UCSD-AML1 (cell line): ENCODE results near the gene CDC5L.
"Not testable (repeated sequence)": the region's sequence is repeated elsewhere in the genome, so short reads cannot be mapped to it uniquely, and the experiment has no call there.

Source experiments
- DNase-seq: peaks from one replicate; lab custom pipeline; 2025; ENCODE audit not compliant: unreplicated experiment; lab: John Stamatoyannopoulos, UW

Gene CDC5L

DNA sequence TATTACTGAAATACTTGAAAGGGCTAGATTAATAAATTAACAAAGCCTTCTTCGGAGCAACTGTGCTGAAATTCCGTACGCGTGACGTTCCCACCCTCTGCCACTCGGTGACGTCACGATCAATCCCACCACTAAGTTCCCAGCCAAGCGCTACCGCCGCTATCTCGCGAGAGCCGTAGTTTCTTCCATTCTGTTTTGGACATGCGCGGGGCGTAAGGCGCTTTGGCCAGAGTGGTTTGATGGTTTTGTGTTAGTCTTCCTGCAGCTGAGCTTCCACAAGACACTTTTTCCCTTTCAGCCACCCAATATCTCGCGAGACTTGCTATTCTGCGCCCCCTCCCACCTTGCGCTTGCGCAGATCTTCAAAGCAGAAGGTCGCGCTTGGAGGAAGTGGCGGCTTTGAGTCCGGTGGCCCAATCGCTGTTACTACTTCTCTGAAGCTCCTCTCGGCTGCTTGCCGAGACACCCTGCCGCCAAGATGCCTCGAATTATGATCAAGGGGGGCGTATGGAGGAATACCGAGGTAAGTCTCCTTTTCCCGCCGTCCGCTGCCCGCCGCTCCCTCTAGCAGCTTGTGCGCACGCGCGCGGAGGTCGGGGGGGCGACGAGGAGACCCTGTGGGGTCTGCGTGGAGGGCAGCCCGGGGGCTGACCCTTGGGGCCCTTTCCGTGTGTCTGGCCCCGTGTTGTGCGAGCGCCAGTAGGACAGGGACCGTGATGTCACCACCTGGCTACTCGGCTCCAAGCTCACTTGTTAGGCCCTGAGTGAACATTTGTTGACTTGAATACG, at the start of gene CDC5L:
Gene CDC5L, plus strand, starts transcription at position 361 of the 789 bp plus-strand sequence. Its CDS starts 118 bp downstream, at position 479.
- DNase-seq: peak; percentile 95

DNA sequence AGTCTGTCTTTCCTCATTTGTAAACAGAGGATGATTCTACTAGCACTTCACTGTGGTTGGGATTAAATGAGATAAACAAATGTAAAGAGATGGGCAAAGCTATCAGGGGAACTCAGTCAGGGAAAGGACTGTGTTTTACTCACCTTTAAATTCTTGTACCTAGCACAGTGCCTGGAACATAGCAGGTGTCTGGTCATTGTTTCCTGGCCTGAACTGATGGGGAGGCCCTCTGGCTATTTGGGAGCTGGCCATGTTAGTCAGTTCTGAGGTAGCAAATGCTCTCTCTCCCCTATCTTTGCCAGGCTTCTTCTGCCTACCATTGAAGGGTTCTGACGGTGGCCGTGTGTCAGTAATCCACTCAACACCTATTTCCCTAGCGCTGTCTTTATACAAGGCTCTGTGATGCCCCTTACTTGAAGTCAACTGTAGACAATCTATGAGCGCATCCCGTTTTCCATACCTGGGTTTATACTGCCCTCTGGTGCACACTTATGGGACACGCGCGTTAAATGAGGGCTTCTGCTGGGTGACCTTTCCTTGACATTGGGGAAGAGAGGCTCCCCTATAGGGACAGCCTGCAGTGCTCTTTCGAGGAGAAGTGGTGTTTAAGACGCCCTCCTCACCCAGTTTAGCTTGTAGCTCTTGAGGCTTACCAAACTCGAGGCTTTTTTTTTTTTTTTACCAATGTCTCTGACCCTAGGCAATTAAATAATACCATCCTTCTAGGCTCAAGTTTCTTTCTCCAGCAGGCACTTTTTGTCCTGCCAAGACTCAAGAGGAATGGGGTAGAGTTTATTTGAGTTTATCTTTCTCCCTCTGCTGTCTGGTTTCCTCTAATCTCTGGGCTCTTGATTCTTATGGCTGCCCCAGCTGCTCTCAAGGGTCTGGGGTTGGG, 49.0 kb upstream of the CDC5L start:
- DNase-seq: peak; percentile 53

DNA sequence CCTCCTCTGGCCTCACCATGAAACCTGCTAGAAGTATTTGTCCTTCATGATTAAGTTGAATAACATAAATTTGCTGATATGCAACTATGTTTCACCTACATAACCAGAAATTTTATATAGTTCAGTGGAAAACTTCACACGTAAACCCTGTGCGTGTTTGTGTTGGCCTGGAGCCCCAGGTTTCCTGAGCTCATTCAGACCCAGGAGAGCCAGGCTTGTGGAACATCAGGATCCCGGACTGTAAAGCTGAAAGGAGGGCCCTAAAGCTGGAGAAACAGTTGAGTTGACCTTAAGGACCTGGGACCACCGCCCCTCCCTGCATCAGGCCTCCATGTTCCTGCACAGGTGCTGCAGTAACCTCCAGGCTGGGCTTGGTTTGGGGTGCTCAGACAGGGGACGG, 48.2 kb upstream of the CDC5L start:
- DNase-seq: no peak

DNA sequence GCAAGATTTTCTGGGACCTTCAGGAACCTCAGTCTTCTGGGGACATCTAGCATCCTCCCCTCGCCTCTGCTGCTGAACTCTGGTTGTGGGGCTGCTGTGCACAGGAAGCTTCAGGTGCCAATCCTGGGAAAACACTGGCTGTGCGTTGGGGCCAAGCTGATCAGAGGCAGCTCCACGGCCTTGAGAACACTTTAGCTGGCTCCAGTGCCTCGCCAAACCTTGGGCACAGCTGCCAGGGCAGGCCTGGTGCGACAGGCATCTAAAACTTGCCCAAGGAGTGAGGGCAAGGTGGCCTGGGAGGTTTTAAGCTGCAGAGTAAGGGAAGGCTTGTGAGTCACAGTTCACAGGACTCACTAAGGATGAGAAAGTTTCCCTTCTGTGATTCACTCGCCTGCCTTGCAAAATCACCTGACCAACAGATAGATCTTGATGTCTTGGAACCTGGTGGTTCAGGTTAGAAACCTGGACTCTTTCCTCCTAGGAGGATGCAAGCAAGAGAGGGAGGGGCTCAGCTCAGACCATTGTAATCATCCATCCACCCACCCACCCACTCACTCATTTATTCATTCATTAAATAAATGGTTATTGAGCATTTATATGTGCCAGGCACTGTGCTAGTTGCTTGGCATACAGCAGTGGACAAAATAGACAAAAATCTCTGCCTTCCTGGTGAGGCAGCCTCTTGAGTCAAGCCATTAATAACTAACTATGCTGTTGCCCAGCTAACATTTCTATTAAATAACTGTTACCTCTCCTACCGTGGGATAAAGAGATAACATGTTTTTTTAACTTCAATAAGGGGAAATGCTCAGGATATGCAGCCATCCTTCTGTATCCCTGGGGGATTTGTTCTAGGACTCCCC, 47.5 kb upstream of the CDC5L start:
- DNase-seq: no peak

DNA sequence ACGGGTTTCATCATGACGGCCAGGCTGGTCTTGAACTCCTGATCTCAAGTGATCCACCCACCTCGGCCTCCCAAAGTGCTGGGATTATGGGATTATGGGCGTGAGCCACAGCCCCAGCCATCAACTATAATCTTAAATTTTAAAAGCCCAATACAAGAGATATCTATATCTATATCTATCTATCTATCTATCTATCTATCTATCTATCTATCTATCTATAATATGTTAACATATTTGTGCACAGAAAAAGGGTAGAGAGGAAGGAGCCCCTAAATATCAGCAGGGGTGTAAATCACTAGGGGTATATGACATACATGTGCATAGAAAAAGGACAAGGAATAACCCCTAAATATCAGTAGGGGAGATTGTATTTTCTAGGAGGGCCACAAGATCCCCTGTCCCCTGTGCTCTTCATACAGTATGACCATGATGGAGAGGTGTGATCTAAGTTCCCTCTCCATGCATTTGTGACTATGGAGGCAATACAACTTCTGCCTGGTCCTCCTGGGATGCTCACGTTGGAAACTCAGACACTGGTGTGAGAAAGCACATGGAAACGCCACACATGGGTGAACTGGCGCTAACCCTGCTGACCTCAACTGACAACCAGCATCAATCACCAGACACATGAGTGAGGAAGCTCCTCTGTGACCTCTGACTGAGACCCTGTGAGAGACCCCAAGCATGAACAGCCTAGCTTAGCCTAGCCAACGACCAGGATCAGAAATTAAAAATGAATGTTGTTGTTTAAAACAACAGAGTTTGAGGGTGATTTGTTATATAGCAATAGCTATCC, 46.2 kb upstream of the CDC5L start:
- DNase-seq: no peak

DNA sequence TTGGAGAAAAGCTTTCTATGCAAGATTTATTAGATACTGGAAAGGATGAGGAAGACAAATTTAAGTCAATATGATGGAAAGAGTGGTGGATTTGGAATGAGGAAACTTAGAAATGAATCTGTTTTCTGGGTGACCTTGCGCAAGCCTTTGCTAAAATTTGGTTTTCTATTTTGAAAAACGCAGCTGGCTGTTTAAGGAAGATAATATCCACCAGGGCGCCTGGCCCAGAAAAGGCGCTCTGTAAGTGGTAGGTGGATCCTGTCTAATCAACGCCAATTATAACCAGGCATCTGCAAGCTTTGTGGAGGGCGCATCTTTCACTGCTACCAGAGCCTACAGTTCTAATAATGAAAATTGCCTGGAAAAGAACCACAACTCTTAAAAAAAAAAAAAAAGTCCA, 45.5 kb upstream of the CDC5L start:
- no peak for DNase-seq

DNA sequence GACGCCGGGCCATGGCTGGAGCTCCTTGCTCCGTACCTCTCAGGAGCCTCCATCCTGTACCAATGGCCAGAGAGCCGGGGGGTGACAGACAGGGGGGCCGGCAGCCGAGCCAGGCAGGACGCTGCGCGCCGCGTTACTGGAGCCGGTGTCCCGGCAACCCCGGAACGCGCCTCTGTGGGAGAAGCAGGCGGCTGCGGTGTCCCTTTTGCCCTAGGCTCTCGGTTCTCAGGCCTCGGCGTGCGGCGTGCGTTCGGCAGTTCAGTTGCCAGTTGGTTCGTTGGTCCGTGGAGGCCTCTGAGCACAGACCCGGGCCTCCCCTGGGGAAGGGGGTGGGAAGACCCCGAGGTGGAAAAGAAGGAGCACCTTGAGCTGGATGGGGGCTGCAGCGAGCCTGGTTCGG, 45.0 kb upstream of the CDC5L start, which contains the start of gene SPATS1:
Gene SPATS1, plus strand, starts transcription at position 162 of the 400 bp plus-strand sequence. CDS start 446 bp downstream, outside the sequence.
- no peak for DNase-seq

DNA sequence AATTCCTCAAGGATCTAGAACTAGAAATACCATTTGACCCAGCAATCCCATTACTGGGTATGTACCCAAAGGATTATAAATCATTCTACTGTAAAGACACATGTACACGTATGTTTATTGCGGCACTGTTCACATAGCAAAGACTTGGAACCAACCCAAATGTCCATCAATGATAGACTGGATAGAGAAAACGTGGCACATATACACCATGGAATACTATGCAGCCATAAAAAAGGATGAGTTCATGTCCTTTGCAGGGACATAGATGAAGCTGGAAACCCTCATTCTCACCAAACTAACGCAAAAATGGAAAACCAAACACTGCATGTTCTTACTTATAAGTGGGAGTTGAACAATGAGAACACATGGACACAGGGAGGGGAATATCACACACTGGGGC, 40.7 kb upstream of the CDC5L start:
- DNase-seq: not testable (repeated sequence)

DNA sequence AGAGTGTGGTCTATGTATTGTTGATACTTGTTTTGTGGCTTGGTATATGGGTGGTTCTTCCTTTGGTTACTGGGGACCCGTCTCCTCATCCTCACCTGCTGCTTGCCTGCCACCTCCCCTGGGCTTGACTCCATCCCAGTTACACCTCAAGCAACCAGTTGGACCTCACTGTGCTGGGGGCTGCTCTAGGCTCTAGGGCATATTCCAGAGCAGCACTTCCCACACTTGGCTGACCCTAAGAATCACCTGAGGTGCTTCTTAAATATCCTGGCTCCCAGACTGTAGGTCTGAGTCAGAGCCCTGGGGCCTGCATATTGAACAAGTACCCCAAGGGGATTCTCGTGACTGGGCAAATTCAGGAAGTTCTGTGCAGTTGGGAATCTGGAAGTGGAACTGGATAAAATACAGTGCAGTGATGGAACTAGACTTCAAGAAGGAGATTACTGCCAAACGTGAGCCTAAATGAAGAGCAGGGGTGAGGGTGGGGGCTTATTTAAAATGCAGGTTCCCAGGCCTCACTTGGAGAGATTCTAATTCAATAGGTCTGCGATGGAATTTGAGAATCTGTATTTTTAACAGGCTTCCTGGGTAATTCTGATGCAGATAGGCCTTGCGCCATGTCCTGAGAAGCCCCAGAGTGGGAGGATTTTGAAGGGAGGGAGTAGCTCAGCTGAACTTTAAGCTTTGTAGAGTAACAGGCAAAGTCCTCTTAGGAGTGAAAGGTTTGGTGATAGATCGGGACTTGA, 37.4 kb upstream of the CDC5L start:
- DNase-seq: no peak

DNA sequence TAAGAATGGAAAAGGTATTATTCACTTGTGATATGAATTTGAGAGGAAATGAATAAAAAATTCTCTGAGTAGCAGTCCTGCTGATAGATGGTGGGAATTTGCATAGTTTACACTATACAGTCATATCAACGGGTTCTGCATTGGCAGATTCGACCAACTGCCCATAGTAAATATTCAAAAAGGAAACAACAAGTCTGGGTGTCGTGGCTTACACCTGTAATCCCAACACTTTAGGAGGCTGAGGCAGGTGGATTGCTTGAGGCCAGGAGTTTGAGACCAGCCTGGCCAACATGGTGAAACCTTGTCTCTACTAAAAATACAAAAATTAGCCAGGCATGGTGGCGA, 36.9 kb upstream of the CDC5L start:
- DNase-seq: not testable (repeated sequence)

DNA sequence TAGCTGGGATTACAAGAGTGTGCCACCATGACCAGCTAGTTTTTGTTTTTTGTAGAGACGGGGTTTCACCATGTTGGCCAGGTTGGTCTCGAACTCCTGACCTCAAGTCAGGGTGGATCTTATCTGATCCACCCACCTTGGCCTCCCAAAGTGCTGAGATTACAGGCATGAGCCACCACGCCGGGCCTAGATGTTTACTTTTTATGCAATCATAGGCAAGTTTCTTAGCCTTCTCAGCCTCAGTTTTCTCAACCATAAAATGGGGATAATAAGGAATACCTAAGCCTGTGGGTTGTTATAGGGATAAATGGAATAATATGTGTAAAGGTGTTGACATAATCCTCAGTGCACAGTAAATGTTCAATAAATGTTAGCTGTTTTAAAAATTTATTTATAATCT, 35.2 kb upstream of the CDC5L start:
- no peak for DNase-seq

DNA sequence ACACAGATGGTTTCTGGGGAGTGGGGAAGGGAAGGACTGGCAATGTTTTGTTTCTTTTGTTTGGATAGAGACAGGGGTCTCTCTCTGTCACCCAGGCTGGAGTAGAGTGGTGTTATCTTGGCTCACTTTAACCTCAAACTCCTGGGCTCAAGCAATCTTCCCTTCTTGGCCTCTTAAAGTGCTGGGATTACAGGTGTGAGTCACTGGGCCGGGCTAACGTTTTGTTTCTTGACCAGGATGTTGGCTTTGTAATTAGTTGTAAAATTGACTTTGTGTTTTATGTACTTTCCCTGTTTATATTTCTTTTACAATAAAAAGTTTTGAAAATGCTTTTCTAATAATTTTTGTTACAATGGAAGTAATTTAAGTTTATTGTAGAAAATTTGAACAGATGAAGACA, 34.2 kb upstream of the CDC5L start:
- no peak for DNase-seq

DNA sequence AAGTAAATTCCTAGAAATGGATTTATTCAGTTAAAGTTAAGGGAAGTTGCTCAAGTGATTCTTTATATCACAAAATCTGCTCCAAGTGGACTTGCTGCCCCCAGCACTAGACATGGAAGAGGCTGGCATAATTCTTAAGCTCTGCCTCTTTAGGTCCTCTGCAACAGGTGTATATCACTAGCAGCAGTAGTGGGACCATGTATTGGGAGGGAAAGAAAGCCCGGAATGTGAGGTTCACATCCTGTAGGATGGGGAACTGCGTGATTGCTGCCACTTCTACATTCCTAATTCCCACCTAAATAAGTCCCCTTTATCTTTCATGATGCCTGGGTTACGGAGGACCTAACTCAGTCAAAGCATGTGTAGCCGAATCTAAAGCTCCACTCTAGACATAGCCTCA, 31.9 kb upstream of the CDC5L start:
- no peak for DNase-seq

DNA sequence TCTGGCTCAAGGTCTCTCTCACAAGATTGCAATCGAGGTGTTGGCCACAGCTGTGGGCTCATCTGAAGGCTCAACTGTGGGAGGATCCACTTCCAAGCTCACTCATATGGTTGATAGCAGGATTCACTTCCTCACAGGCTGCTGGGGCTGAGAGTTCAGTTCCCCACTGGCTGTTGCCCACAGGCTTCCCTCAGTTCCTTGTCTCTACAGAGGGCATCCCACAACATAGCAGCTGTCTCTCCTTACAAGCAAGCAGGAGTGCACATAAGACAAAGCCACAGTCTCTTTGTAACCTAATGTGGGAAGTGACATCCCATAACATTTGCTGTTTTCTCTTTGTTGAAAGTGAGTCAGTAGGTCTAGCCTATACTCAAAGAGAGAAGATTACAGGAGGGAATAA, 31.0 kb upstream of the CDC5L start:
- DNase-seq: no peak

DNA sequence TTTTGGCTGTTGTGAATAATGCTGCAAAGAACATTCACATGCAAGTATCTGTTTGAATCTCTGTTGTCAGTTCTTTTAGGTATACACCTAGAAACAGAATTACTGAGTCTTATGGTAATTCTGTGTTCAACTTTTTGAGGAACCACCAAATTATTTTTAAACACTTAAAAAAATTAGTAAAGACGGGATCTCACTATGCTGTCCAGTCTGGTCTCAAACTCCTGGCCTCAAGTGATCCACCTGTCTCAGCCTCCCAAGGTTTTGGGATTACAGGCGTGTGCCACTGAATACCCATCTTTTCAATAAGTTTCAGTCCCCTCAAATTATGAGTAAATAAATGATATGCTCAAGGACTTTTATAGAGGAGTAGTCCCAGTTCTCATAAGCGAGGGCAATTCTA, 27.5 kb upstream of the CDC5L start:
- DNase-seq: no peak

DNA sequence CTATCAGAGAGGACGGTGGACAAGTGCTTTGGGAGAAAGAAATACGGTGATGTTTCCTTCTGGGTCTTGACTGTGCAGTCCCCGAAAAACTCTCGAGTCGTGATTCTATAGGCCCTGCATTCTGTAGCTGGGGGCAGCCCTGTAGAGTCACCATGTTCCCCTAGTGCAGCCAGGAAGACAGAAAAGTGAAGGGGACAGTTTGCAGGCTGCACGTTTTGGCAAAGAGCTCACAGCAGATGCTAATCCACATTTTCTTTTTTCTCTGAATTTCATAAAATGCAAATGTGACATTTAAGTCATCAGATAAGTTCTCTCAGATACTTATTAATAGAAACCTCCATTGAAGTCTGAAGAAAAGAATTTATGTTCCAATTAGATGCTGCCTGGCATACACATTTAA, 25.6 kb upstream of the CDC5L start:
- no peak for DNase-seq

DNA sequence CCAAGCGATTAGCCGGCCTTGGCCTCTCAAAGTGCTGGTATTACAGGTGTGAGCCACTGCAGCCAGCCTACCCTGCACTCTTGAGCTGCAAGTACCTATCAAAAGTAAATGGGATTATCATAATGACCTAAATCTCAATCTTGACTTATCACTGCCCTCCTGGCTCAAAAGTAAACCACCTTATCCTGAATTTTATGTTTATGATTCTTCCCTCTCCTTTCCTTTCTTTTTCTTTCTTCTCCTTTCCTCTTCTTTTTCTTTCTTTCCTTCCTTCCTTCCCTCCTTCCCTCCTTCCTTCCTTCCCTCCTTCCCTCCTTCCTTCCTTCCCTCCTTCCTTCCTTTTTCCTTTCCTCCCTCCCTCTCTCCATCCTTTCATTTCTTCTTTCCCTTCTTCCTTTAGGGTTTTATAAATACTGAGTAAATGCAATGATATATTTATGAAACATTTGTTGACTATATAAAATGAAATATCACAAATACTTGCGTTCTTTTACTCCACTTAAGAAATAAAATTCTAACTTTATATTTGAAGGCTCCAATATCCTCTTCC, 24.1 kb upstream of the CDC5L start:
- DNase-seq: no peak

DNA sequence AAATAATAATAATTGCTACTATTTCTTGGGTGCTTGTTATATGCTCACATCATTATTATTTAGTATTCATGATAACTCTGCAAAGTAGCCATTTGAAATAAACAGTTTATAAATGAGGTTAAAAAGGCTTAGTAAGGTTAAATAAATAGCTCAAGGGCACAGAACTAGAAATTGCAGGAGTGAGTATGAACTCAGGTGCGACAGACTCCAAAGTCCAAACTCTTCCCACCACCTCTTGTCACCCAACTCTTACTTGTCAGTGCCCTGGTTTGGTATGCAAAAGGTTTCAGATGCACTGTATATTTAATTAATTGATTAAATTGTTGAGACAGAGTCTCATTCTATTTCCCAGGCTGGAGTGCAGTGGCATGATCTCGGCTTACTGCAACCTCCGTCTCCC, 20.7 kb upstream of the CDC5L start:
- DNase-seq: no peak

DNA sequence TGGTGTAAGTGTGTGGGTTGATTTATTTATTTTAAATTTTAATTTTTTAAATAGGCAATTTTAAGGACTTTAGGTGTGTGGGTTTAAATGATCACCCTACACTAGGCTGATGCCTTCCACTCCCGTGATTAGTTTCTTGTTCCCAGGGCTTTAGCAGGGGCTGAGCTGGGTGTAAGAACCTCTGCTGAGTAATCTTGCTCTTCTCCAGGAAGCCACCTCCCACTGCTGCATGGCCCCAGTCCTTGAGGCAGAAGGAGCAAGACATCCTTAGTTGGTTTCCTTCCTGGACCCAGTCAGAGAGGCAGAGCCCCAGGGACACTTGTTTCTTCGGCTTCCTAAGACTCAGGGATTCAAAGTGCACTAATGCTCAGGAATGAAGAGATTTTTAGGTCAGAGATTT, 19.8 kb upstream of the CDC5L start:
- DNase-seq: peak; percentile 46
